Stimulated activated naive CD8-positive, alpha-beta T cell treated with anti-CD3 and anti-CD28 coated beads, Interleukin-15, Interleukin-2, amounts not matched to agents 100 U/mL and 50 U/mL, for 24 hours (primary cell): Measurements from ENCODE around the gene UBC.
"Not testable (repeated sequence)": the region's sequence is repeated elsewhere in the genome, so short reads cannot be mapped to it uniquely, and the experiment has no call there.

Experiments
- ATAC-seq: fragments of 150-1000 bp; cut with Tn5 transposase; one replicate; pipeline ENCODE4 v1.10.0; 2021
- DNase-seq: peaks from one replicate; pipeline ENCODE4 v3.0.0; 2021

The UBC gene

DNA sequence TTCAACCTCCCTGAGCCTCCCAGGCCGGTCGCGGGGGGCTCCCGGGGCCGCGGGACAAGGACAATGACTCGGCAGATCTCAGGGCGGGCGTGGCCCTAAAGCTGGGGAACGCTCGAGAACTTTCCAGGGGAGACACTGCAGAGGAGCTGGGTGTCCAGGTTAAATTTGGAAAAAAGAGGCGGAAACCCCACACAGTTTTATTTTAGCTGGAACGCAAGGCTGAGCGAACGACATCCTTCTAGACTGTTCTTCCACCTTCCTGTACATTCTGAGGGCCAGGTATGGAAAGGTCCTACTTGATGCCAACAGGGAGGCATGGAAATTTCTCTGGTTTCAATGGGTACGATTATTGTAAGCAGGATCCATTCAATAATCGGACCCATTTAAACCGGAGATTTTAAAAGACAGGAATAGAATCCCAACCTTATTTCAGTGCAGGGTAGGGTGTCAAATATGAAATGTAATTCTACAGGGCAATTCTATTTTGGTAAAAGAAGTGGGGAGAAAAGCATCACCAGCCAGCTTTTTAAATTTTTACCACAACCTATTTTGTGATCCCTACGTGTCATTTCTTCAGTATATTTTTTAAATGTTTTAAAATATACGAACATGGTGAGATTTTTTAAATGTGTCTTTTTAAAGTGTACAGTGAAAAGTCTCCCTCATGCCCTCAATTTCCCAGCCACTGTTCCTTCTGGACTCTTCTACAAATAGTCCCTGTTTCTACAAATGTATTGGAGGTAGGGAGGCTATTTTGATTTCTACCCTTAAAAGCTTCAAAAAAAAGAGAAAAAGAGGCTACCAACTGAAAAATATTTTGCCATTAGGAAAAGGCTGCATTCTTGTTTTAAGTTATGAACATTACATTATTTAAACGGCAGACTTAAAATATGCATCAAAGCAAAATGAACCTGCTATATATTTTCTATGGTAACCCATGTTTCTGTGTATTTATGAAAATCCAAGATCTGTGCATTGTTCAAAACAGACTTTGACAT is 1.1 kb upstream of the UBC start:
- DNase-seq (peak; percentile 62), ATAC-seq (no peak)

DNA sequence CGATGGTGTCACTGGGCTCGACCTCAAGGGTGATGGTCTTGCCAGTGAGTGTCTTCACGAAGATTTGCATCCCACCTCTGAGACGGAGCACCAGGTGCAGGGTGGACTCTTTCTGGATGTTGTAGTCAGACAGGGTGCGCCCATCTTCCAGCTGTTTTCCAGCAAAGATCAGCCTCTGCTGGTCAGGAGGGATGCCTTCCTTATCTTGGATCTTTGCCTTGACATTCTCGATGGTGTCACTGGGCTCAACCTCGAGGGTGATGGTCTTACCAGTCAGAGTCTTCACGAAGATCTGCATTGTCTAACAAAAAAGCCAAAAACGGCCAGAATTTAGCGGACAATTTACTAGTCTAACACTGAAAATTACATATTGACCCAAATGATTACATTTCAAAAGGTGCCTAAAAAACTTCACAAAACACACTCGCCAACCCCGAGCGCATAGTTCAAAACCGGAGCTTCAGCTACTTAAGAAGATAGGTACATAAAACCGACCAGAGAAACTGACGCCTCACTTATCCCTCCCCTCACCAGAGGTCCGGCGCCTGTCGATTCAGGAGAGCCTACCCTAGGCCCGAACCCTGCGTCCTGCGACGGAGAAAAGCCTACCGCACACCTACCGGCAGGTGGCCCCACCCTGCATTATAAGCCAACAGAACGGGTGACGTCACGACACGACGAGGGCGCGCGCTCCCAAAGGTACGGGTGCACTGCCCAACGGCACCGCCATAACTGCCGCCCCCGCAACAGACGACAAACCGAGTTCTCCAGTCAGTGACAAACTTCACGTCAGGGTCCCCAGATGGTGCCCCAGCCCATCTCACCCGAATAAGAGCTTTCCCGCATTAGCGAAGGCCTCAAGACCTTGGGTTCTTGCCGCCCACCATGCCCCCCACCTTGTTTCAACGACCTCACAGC is 717 bp downstream of the UBC start:
- DNase-seq (peak; percentile 94), ATAC-seq (peak; percentile 50)

DNA sequence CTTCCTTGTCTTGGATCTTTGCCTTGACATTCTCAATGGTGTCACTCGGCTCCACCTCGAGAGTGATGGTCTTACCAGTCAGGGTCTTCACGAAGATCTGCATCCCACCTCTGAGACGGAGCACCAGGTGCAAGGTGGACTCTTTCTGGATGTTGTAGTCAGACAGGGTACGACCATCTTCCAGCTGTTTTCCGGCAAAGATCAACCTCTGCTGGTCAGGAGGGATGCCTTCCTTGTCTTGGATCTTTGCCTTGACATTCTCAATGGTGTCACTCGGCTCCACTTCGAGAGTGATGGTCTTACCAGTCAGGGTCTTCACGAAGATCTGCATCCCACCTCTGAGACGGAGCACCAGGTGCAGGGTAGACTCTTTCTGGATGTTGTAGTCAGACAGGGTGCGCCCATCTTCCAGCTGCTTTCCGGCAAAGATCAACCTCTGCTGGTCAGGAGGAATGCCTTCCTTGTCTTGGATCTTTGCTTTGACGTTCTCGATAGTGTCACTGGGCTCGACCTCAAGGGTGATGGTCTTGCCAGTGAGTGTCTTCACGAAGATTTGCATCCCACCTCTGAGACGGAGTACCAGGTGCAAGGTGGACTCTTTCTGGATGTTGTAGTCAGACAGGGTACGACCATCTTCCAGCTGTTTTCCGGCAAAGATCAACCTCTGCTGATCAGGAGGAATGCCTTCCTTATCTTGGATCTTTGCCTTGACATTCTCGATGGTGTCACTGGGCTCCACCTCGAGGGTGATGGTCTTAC is 1.7 kb downstream of the UBC start:
- not testable (repeated sequence) for ATAC-seq, DNase-seq

DNA sequence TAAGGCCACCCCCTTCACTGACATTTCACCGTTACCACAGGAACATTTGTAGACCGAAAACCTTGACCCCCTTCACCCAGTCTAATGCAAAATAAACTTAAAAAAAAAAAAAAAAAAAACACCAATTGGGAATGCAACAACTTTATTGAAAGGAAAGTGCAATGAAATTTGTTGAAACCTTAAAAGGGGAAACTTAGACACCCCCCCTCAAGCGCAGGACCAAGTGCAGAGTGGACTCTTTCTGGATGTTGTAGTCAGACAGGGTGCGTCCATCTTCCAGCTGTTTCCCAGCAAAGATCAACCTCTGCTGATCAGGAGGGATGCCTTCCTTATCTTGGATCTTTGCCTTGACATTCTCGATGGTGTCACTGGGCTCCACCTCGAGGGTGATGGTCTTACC is 2.9 kb downstream of the UBC start:
- ATAC-seq, DNase-seq: not testable (repeated sequence)

DNA sequence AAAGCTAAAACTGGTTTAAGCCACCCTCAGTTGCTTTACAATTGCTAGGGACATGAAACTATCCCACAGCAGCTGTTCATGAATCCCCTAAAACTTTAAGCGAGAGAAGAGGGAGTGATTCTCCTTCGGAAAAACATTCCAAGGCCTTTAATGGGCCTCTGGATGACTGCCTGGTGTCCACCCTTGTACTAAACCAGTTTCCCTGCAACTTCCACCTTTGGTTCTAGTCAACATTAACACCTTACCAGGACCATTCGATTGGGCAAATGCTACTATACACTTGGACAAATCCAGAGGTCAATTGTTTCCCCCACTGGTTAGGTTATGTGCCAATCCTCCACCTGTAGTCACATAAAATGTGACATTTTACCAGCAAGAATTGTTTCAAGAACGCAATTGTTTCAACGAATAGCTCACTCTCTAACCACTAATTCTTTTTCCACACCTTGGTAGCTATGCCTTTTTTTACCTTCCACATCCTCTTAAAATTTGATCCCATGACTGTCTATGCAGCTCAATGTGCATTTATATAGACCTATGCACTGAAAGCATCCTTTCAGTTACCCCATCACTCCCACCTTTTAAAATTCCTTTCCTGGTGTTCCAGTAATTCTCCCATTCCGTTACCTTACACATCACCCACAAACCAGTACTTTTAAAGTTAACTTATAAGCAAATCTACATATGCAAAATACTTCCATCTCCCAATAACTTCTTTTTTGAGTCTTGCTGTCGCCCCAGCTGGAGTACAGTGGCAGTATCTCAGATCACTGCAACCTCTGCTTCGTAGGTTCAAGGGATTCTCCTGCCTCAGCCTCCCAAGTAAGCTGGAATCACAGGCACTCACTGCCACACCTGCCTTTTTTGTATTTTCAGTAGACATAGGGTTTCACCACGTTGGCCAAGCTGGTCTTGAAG is 3.6 kb downstream of the UBC start:
- no peak for DNase-seq
- ATAC-seq: no peak

DNA sequence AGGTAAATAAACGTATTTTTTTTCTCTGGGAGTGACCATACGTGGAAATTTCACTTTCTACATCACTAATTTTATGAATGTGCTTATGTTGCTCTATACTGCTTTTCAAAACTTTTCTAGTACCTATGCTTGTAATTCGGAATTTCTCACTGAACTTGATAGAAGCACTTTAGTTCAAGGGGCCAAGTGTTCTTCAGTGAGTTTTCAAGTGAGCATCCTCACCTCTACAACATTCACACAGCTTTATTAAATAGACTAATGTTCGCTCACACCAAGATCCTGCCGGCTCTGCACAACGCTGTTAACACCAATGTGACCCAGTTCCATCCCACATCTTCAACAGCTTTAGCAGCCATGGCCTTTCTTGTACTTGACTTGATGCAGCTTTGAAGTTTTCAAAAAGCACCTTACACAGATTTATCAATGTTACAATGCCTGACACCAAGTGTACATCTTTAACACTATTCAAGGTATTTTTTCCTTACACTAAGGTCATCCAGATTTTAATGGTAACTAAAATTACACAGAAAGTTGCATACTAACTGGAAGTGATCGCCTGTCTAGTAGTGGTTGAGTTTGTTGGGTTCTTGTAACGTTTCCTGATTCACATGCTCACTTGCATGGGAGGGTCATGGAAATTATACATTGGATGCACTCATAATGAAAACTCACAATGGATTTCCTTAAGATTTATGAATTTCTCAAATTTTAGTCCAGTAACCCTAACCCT is 4.5 kb downstream of the UBC start:
- ATAC-seq (no peak), DNase-seq (no peak)

DNA sequence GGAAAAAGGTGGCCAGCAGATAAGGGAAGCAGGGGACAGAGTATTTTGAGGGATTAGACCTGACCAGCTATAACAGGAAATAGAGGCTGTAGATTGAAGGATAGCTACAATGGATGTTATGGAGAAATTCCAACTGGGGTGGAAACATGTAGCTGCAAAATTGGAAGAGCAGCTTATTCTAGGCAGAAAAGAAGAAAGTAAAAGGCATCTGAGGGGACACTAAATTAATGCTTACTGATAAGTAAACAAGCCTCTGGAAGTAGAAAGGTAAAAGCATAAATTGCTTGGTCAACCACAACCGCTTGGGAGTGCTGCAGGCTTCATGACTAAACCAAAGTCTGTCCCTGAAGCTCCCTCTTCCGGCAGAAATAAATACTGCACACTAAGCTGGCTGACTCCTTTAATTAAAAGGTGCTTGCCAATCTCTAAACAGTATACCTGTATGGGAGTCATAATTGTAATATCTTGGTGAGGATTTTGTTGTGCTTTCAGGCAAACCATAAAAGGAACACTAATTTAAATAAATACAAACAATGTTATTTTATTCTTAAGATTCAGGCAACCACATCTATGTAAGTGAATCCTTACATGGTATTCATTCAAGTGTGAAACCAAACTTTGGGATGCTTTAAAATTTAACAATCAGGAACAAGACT is 7.7 kb downstream of the UBC start:
- ATAC-seq (peak; percentile 84), DNase-seq (peak; percentile 90)

DNA sequence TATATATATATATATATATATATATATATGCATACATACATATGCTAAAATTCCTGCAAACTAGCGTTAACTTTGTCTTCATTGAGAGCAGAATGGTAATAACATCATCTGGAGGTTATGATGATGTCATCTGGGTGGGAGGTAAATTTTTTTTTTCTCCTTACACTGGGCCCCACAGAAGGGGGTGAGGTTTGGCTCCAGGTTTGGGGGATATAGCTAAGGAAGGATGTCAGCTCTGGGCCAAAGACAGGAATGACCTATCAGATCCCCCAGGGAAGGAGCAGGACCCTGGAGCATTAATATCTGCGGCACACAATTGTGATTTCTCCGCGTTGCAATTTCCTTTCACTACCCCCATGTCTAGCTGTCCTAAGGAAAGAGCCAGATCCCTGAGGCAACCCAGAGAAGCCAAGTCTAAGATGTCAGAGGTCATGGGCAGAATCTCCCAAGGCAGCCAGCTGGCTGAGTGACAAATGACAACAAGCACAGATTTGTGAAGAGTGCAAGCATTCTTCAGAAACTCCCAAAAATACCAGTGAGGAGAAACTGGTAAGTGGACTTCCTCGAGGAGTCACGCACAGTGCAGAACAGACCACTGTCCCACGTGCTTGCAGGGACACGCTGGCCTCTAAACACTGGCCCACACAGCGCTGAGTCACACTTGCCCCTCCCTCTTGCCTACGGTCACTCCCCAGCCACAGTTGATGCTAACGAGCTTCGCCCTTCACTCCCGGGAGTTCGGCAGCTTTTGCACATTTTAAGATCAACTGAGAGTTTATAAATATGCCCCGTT is 9.9 kb downstream of the UBC start:
- DNase-seq: no peak

DNA sequence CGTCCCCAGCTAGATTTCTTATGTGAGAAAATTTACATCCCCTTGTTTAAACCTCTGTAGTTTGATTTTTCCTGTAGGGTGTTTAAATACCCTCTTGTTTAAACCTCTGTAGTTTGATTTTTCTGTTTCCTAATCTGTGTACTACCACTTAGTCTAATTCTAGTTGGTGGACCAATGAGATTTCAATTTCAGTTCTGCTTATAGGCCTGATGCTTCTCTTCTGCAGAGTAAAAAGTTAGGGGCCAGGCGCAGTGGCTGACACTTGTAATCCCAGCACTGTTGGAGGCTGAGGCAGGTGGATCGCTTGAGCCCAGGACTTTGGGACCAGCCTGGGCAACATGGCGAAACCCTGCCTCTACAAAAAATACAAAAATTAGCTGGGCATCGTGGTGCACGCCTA is 11.5 kb downstream of the UBC start:
- DNase-seq (no peak), ATAC-seq (no peak)

More for the DNA sequence above, 9.9 kb downstream of the UBC start:
- ATAC-seq: no peak

DNA sequence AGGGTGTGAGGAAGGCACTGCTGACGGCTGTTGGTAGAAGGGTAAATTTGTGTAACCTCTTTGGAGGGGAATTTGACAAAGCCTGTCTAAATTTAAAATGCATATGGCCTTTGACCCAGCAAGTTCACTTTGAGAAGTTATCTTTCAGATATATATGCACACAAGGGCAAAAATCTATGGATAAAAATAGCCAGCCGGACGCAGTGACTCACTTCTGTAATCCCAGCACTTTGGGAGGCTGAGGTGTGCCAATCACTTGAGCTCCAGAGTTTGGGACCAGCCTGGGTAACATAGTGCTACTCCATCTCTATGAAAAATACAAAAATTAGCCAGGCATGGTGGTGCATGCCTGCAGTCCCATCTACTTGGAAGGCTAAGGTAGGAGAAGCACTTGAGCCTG is 13.4 kb downstream of the UBC start:
- no peak for ATAC-seq
- DNase-seq: no peak

DNA sequence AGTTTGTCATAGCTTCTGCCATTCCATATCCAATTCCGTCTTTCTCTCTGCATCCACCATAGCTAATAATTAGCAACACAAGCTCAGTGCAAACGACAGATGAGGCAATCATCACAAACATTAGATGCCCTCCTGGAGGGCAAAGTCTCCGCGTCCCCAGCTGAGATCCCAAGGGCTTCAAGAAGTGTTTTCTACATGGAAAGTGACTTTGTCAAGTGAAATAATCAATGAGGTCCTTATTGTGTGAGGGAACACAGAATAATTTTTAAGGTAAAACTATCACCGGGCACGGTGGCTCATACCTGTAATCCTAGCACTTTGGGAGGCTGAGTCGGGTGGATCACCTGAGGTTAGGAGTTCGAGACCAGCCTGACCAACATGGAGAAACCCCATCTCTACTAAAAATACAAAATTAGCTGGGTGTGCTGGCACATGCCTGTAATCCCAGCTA is 14.1 kb downstream of the UBC start:
- not testable (repeated sequence) for ATAC-seq, DNase-seq

DNA sequence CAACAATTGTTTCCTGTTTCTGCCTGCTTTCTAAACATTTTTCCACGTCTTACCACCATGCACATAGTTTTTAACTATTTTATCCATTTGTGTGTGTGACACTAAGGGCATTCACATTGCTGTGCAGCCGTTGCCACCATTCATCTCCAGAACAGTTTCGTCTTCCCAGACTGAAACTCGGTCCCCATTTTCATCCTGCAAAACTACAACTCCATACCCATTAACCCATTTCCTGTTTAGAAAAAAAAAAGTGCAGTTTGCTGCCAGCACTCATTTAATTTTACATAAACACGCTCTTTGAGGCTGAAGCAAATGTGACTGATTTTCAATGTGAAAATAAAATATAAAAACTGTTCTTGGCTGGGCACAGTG is 15.5 kb downstream of the UBC start:
- DNase-seq: no peak
- no peak for ATAC-seq

DNA sequence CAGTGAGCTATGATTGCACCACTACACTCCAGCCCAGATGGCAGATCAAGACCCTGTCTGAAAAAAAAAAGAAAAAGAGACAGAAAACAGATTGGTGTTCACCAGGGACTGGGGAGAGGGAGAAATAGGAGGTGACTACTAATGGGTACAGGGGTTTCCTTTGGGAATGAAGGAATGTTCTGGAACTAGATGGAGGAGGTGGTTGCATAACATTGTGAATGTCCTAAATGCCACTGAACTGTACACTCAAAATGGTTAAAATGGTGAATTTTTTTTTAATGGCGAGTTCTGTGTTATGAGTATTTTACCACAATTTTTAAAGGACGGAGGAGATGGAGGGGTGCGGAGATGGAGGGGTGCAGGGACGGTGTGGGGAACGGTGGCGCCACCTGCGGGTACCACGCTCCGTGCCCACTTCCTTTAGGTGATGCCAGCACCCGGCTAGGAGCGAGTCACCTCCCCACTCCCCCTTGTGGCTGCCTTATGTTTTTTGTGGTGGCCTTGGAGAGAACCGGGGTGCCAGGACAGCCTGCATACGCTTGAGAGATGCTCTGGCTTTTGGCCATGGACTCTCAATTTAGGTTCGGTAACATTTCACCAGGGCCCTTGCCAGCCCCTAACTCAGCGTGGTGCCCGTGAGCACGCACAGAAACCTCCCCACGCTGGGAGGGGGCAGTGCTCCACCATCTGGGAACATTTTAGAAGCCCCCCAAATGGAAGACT is 16.1 kb downstream of the UBC start:
- peak; percentile 76 for DNase-seq

DNA sequence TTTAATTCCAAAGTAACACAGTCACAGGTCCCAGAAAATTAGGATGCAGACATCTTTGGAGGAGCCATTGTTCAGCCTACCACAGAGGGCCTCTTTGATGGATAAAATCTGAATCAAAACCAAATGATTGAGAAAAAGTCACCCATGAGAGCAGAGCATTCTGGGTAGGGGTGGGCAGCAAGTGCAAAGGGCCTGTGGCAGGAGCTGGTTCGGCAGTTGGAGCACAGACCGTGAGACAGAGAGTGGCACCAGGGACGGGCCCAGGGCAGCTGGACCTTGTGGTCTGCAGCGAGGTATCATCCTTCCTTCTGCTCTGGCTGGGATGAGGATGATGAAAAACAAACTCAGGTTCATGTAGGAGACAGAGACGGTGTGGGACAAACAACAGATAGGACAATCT is 18.0 kb downstream of the UBC start:
- ATAC-seq: no peak

More for the DNA sequence above, 16.1 kb downstream of the UBC start:
- ATAC-seq: peak; percentile 85

DNA sequence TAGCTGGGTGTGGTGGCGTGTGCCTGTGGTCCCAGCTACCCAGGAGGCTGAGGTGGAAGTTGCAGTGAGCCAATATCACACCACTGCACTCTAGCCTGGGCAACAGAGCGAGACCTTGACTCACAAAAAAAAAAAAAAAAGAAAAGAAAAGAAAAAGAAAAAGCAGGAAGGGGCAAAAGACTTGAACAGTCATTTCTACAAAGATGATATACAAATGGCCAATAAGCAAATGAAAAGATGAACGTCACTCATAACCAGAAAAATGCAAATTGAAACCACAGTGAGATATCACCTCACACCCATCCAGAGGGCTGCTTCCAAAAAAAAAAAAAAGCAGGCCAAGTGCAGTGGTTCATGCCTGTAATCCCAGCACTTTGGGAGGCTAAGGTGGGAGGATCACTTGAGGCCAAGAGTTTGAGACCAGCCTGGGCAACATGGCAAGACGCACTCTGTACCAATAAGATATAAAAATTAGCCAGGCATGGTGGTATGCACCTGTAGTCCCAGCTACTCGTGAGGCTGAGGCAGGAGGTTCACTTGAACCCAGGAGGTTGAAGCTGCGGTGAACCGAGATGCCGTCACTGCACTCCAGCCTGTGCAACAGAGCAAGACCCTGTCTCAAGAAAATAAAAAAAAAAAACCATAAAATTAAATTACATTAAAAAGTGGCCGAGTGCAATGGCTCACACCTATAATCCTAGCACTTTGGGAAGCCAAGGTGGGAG is 20.5 kb downstream of the UBC start:
- DNase-seq (no peak), ATAC-seq (peak; percentile 45)

More for the DNA sequence above, 18.0 kb downstream of the UBC start:
- no peak for DNase-seq

DNA sequence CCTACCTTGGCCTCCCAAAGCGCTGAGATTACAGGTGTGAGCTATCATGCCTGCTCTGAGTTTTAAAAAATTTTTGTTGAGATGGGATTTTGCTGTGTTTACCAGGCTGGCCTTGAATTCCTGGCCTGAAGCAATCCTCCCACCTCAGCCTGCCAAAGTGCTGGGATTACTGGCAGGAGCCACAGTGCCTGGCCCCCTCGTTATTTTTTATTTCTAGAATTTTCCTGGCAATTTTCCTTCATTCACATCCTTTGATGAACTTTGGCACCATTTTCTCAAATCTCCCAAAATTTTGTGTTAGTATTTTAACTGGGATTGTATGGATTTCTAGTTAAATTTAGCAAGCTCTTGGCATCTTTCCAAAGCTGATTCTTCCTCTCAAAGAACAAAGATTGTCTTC is 26.2 kb downstream of the UBC start:
- DNase-seq (no peak), ATAC-seq (no peak)

DNA sequence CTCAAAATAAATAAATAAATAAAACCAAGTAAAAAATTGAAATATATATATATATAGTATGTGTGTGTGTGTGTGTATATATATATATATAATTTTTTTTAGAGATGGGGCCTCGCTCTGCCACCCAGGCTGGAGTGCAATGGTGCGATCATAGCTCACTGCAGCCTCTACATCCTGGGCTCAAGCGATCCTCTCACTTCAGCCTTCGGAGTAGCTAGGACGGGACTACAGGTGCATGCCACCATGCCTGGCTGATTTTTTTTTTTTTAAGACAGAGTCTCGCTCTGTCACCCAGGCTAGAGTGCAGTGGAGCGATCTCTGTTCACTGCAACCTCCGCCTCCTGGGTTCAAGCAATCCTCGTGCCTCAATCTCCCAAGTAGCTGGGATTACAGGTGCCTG is 26.7 kb downstream of the UBC start:
- not testable (repeated sequence) for DNase-seq, ATAC-seq
